ENCODE results near the gene HMX1. TPM values are rescaled to one million over a fixed set of nuclear protein-coding genes. Genes with fewer than 3 reads are reported as not detected.
A peak's percentile ranks its signal among the peaks of the same experiment; 100 is the strongest.

The HMX1 gene
- total RNA-seq, 2 donors from 2014 or later = not detected

DNA sequence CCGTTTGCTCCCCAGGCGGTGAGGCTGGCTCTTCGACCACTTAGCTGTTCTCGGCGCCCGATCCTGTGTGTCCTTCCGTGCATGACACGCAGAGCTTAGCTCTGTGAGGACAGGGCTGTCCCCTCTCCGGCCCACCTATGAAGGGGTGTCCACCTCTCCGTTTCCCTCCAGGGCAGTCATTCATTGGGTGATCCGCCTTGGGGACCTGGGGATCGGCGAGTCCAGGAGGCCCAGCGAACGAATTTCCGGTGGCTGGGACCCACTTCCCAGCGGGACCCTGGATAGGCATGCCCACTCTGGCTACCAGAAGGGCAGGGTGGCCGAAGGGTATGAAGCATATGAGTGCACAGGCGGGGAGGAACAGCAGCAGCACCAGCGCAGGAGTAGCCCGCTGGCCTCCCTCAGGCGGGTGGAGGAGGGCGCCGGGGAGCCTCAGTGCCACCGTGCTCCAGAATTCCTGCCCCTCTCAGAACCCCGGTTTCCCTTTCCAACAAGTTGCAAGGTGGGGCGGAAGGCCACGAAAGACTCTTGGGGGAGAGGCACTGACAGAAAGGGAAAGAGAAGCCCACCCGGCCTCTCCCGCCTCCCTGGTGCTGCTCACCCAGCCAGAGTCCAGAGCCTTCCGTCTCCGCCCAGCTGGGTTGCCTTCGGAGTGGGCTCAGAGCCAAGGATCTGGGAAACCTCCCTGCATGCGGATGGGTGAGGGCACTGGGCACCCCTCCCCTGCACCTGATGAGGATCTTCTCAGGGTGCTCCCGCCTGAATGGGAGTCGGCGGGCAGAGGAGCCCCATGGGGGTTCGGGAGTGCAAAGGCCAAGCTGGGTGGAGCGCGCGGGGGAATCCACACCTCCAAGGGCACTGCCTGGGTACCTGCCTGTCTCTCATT is 8.6 kb downstream of the HMX1 start:
- intact Hi-C loops (cut with DNase I, micrococcal nuclease) = no loop called here
- no peak for ATAC-seq
- DNase-seq = no peak

DNA sequence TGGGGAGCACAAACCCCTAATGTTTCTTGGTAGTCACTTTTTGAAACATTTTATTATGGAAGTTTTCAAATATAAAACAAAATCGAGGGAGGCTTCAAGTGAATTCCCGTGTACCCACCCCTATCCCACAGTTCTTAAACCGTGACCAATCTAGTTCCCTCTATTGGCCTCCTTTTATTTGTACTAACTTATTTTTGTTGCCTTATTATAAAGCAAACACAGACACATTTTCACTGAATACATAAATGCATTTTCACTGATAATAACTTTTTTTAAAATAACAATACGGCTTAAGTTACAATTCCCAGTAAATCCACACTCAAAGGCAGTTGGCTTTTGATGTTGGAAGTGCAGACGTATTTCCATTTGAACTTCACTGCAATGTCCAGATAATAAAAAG is 9.3 kb downstream of the HMX1 start:
- DNase-seq (no peak), ATAC-seq (no peak)
- intact Hi-C loops (cut with DNase I, micrococcal nuclease) = no loop called here

DNA sequence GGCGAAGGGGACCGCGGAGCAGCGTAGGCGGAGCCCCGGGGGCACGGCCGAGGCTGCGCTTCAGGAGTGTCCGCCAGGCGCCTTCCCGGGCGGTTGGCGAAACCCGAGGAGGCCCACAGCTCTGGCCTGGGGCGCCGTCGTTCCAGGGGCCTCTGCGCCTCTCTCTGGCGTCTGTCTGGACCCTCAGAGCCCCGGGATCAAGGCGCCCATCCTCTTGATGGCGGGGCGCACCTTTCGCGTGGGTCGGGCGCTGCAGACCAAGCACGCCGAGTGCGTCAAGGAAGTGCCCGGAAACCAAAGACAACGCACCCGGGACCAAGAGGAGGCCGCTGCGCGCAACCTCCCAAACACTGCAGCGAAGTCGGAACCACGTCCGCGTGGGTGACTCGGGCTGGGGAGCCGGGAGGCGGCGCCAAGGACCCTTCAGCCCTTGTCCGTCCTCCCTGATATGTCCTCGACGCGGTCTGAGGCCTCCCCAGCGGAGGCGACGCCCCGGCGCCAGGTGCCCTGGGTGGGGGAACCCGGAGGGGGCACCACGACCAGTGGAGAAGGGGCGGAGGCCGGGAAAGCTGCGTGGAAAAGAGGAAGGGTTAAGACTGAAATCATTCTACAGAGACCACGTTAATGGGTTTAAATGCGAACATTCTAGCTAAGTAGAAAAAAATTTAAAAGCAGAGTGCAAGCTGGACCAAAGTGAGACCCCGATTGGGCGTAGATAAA is 9.9 kb downstream of the HMX1 start:
- ATAC-seq (no peak), DNase-seq (no peak)
- intact Hi-C loops (cut with DNase I, micrococcal nuclease) = no loop called here

DNA sequence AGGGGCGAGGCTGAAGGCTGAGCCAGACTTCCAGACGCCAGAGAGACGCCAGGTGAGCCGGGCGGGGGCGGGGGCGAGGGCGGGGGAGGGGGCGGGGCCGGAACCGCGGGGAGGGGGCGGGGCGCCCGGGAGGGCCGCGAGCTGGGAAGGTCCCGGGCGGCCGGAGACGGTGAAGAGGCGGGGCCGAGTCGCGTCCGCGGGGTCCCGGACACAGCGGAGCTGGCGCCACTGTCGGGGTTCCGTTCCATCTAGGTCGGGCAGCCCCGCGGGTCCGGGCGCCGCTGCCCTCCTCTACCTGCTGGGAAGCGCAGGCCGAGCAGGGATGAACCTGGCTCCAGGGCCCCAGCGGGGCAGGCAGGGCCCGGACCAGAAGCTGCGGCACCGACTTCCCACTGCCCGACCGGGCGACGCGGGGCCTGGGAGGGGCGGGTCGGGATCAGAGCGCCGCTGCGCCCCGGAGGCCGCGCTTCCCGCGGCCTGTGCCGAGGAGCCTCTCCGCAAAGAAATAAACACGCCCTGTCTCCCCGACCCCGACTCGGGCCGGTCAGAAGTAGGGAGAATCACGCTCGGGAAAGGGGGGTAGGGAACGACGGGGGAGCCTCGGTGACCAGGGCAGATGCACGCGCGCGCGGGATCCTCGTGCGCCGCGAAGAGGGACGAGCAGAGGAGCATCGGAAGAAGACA is 10.6 kb downstream of the HMX1 start:
- DNase-seq = no peak

DNA sequence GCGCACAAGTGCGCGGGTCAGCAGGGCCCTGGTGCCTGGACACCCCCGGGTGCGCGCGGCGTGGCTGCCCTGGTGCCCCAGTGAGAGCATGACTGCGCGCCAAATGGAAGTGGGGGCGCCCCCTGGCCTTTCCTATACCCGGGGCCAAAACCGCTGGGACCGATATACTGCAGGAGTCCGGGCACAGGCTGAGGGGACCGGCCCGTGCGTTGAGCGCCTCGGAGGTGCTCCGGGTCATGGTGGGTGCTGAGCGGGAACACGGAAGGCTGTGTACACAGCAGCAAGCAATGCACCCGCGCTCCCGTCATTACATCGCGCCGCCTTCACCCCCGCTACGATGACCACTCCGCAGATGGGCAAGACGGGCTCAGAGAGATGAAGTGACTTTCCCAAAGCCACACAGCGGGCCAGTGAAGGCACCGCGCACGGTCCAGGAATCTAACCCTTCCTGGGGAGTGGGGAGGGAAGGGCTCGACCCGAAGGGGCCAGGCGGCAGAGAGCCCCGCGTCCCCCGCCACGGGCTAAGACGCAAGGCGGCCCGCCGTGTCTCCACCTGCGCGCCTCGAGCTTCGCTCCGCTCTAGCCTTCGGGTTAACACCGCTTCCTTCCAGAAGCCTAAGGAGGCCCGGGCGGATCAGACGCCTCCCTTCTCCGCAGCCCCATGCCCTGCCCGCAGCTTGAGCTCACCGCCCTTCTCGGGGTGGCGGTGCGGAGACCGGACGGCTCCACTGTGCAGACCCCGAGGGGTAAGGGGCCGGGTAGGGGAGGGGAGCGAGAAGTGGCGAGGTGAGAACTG is 11.3 kb downstream of the HMX1 start:
- no peak for DNase-seq
- intact Hi-C loops (cut with DNase I, micrococcal nuclease) = no loop called here
- peak; percentile 11 for ATAC-seq

More for the DNA sequence above, 10.6 kb downstream of the HMX1 start:
- ATAC-seq = peak; percentile 44
- intact Hi-C loops (cut with DNase I, micrococcal nuclease) = no loop called here

DNA sequence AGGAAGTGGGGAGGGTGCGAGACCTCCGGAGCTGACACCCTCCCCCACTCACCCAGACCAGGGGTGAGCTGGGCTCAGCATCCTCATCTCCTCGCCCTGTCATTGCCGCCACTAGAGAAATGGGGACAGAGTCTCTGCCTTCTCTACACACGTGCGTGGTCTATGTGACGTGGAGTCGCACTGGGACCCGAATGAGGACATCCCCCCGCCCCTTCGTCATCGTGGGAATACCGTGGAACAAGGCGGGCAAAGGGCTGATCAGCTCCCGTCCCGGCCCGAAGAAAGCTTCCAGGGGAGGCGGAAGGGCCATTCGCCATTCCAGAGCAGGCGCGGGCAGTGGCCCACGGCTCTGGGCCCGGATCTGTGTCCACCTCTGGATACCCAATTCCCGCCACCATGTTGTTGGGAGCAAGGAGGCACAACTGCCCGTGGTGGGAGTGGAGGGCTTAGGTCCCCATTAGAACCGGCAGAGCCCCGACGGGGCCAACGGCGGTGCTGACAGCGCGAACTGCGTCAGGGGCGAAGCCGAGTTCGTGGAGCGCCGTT is 12.0 kb downstream of the HMX1 start:
- intact Hi-C loops (cut with DNase I, micrococcal nuclease) = no loop called here
- ATAC-seq (no peak), DNase-seq (no peak)

DNA sequence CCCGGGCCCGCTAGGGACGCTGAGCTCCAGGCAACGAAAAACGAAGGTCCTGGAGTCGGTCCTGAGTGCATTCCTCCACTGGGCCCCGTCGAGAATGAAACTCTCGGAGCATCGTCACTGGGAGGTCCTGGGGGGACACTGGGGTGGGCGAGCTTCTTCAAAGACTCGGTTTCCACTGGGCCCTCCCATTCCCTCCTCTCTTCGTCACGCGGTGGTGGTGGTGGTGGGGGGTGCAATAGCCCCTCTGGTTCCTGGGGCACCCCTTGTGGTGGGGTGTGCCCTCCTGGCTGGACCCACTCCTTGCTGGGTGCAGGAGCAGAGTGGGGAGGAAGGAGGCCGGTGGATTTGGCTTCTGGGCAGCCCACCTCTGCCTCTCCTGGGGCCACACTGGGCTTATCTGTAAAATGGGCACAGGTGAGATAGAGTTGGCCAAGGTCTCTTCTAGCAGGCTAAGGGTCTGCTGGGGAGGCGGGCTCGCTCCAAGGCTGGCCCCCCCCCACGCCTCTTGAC is 12.9 kb downstream of the HMX1 start:
- ATAC-seq (no peak), DNase-seq (no peak)
- intact Hi-C loops (cut with DNase I, micrococcal nuclease) = no loop called here

DNA sequence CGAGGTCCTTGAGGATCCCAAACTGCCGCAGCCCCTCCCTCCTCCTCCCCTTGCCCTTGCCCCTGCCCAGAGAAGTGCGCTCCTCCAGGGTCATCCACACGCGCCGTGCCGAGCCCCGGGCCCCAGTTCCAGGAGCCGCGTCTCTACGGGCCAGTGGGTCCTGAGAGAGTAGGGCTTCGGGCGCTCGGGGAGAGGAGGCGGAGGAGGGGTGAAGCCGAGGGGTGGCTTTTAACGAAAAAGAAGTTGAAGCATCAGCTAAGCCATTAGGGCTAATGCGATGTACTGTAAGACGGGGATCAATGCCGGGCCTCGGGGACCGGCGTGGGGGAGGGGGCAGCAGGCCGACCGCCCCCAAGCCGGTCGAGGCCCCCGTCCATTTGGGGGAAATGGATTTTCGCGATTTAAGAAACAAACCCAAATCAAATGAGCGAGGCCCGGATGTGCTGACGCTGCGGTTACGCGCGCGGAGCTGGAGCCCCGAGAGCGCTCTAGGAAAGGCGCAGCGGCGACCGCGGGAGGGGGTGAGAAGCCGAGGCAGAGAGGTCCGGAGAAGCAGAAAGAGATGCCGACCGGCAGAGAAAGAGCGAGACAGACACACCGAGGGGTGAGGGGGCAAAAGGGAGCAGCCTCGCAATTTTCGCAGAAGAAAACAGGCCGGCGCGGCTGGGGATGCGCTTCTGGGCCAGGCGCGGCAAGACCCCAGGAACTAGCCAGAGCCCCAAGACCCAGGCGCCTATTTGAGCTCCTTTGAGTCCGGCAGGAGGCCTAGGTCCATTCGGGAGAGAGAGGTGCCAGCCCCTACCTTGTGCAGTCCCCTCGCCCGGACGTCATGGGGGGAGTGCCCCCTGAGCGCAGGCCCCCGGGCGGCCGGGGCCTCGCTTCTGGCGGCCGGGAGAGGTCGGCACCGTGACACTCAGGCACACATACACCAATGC is 13.6 kb downstream of the HMX1 start:
- intact Hi-C loops (cut with DNase I, micrococcal nuclease) = no loop called here
- ATAC-seq (no peak), DNase-seq (no peak)

DNA sequence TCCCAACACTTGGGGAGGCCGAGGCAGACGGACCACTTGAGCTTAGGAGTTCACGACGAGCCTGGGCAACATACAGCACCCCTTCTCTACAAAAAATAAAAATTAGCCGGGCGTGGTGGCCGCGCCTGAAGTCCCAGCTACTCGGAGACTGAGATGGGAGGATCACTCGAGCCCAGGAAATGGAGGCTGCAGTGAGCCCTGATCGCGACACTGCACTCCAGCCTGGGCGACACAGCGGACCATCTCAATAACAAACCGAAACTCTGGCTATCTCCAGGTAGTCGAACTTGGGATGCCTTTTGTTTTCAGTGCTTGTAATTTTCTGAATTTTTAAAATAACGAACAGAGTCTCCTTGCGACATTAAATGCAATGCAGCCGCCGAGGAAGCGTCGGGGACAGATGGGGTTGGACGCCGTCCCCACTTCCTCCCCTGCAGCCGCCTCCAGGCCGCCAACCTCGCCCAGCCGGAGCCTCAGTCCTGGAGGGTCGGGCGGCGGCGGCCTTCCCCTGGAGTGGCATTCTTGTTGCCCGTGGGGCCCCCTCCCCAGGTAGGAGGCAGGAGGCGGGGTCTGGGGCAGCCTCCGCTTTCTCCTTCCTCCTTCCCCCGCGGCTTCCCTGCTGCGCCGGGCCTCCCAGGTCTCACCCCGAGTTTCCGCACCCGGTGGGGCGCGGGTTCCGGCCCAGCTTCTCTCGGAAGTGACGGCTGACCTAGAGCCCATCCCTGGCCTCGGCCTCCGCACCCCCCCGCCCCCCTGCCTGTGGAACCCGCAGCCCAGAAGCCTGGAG is 14.6 kb downstream of the HMX1 start:
- DNase-seq (no peak), ATAC-seq (no peak)
- intact Hi-C loops (cut with DNase I, micrococcal nuclease) = no loop called here

DNA sequence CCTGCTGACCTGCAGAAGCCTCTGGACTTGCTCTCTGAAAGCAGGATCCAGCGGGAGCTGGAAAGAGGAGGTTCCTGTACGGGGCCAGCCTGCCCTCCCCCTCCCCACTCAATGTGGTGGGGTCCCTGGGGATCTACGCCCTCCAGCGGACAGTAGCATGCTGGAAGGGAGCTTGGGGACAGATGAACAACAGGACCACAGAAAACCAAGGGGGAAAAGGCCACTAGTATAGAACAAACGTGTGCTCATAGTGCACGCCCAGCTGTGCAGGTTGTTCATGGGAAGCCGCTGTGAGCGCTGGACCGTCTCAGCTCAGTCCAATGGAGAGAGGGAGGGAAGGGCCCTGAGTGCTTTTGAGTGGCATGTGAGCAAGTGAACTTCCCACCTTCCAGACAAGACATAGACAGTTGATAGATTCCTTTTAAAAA is 15.8 kb downstream of the HMX1 start:
- DNase-seq (no peak), ATAC-seq (no peak)
- intact Hi-C loops (cut with DNase I, micrococcal nuclease) = no loop called here

DNA sequence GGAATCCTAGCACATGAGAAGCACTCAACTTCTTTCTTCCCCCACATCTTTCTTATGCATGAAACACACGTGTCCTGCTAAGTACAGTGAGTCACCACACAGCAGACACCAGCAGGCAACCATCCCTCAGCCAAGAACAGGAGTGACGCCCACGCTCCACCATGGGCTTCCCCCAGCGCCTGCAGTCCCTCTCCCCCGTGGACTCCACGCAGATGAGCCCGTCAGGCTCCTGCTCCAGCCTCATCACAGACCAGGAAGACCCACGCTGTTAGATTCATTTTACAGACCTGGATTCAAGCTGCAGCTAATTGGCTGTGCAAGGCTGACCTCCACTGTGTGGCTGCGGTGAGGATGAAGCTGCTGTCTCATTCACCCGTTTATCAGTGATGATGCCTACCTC is 16.7 kb downstream of the HMX1 start:
- intact Hi-C loops (cut with DNase I, micrococcal nuclease) = no loop called here
- no peak for DNase-seq
- no peak for ATAC-seq

DNA sequence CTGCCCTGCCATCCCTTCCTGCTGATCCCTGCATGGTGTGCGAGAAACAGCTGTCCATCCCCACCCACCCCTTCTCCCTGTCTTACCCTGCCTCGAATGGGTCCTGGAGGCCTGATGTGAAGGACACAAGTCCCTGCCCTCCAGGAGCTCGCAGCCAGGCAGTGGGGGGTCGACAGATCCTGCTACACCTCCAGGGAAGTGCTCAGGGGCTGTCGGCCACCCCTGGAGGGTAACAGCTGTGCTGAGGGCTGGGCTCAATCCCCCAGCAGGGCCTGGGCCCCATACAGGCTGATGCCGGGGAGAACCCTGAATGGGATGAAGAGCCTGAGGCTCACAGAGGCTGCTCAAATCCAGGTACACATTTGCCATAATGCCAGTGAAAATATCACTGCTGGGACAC is 17.6 kb downstream of the HMX1 start:
- intact Hi-C loops (cut with DNase I, micrococcal nuclease) = no loop called here
- ATAC-seq = no peak
- DNase-seq = no peak

DNA sequence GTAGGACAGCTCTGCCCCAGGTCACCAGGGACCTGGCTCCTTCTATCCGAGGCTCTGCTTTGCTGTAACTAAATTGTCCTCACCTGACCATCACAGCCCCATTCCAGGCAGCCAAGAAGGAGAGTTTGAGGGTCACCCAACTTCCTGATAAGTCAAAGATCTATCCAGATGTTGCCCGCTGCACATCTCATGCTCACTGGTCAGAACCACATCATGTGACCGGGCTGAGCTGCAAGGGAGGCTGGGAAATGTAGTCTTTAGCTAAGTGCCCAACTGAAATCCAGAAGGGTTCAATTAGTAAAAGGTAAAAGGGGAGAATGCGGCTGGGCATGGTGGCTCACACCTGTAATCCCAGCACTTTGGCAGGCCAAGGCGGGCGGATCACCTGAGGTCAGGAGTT is 18.4 kb downstream of the HMX1 start:
- no peak for DNase-seq
- intact Hi-C loops (cut with DNase I, micrococcal nuclease) = no loop called here
- no peak for ATAC-seq

DNA sequence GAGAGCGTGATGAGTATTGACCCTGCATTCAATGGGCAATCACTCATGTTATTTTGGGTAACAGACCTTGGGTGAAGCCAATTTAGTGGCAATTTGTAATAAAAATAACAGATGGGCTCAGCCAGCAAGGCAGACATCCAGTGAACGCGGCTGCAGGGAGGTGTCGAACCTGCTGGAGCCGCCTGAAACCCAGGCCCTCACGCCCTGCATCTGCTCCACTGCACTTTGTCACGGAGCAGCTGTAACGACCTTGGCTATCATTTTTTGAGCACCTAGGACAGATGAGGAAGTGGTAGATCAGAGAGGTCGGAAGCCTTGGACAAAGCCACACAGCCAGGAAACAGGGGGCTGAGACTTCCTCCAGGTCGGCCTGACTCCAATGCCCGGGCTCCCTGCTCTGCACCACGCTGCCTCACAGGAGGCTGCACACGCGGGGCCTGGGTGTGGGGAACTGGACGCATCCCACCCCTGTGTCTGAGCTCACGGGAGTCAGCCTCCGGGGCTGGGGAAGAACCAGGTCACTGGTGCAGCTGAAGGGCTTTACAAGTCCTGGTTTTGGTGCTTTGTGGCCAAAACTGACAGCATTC is 19.4 kb downstream of the HMX1 start:
- ATAC-seq = no peak

DNA sequence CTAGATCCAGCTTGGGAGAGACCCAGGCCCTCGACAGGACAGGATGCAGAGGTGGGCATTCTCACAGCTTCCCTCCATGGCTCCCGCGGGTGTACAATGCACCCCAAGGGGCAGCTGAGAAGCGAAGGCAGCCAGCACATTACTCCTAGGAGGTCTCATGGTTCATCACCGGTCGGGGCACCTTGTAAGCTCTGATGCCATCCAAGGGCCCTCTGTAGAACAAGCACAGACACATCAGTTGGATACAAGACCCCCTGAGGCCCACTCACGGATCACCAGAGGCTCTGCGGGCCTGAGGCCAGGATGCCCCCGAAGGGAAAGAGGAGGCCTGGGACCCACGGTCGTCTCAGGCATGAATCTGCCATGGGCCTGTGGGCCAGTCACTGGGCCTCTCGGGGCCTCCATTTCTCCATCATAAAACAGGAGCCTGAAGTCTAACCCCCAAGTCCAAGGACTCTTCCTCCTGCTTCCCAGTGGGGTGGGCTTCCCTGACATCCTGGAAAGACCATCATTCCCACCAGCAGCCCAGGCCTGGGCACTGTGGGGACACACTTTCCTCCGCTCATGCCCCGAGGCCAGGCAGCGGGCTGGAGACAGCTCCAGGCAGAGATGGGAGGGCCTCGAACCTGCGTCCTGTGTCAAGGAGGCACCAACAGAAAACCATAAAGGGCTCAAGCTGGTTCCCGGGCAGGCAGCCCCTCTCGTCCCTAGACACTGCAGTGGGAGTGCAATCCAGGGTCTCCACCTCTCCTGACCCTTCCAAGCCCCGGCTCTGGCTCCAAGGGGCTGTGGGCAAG is 20.1 kb downstream of the HMX1 start:
- no peak for ATAC-seq
- no peak for DNase-seq
- intact Hi-C loops (cut with DNase I, micrococcal nuclease) = no loop called here

More for the DNA sequence above, 19.4 kb downstream of the HMX1 start:
- intact Hi-C loops (cut with DNase I, micrococcal nuclease) = no loop called here
- DNase-seq = no peak

DNA sequence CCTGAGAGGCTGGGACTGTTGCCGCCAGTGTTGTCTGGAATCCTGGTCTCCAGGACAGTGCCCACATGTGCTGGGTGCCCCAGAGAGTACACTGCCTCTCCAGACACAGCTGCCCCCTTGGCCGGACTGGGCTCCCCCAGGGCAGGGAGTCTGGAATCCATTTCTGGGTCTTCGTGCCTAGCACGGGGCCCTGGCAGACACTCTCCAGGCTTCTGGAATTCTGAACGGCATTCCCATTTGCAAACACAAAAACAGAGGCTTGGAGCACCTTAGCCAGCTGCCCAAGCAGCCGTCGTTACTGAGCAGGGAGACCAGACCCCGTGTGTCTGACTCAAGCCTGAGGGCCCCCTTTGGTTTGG is 20.8 kb downstream of the HMX1 start:
- no peak for DNase-seq
- ATAC-seq = no peak
- intact Hi-C loops (cut with DNase I, micrococcal nuclease) = no loop called here

Measured in left colon (tissue), 2 donors.